Naive B cell (primary cell): Measurements from ENCODE around the gene PIRT. TPM values are rescaled to one million over a fixed set of nuclear protein-coding genes. Genes with fewer than 3 reads are reported as not detected.

Experiments
- ATAC-seq, 2 donors: fragments of 150-1000 bp; cut with Tn5 transposase; 2 replicates each; pipeline ENCODE4 v1.10.0; 2021; ENCODE audit warnings: low read depth in 2 of 2, mild to moderate bottlenecking in 2 of 2, moderate library complexity in 2 of 2
- DNase-seq: peaks from one replicate; pipeline ENCODE4 v3.0.0; 2022
- H3K27ac Mint-ChIP-seq, 6 donors: one replicate each; pipeline ENCODE4 v1.8.0; 2020 to 2022; ENCODE audit warnings: mild to moderate bottlenecking in 6 of 6, mixed read lengths in 6 of 6, moderate library complexity in 5 of 6, inconsistent platforms in 2 of 6
- H3K27me3 Mint-ChIP-seq, 3 donors: one replicate each; pipeline ENCODE4 v1.8.0; 2021 to 2022; ENCODE audit warnings: mixed read lengths in 3 of 3, mild to moderate bottlenecking in 1 of 3
- H3K36me3 Mint-ChIP-seq, 2 donors: one replicate each; pipeline ENCODE4 v1.8.0; 2020 to 2022; ENCODE audit warnings: mixed read lengths in 2 of 2, inconsistent platforms in 1 of 2, mild to moderate bottlenecking in 1 of 2
- H3K4me1 Mint-ChIP-seq, 3 donors: one replicate each; pipeline ENCODE4 v1.8.0; 2020 to 2022; ENCODE audit warnings: mixed read lengths in 3 of 3, inconsistent platforms in 1 of 3, mild to moderate bottlenecking in 1 of 3, moderate library complexity in 1 of 3
- H3K4me3 Mint-ChIP-seq, 8 donors: one replicate each; pipeline ENCODE4 v1.8.0; 2020 to 2022; ENCODE audit warnings: mild to moderate bottlenecking in 8 of 8, mixed read lengths in 8 of 8, moderate library complexity in 8 of 8, inconsistent platforms in 2 of 8
- H3K9me3 Mint-ChIP-seq, 7 donors: one replicate each; pipeline ENCODE4 v1.8.0; 2020 to 2022; ENCODE audit warnings: mixed read lengths in 7 of 7, mild to moderate bottlenecking in 5 of 7, inconsistent platforms in 2 of 7, moderate library complexity in 1 of 7
- polyA plus RNA-seq, 6 donors: library from polyadenylated mRNA; unstranded; fragments of 300-500 nt; fragmentation: Illumina TruSeq; gene quantifications; one replicate each; pipeline ENCODE4 v1.2.3, GENCODE V29; 2021; ENCODE audit warnings: low read depth in 6 of 6

The PIRT gene
- polyA plus RNA-seq, 6 donors from 2014 or later = not detected

GRCh38 chr17:10807704-10808128 is 30.2 kb downstream of the PIRT start:
- no peaks in the 10 kb centered on the region for H3K36me3 Mint-ChIP-seq
- DNase-seq (no peak), ATAC-seq (no peak)
- peaks cover 0 to 1% (median 0%) of the 10 kb centered on the region in 7 donors for H3K9me3 Mint-ChIP-seq
- H3K4me1 Mint-ChIP-seq = peaks cover 1 to 3% (median 3%) of the 10 kb centered on the region in 3 donors
- no peak overlapping the region for H3K4me3 Mint-ChIP-seq
- H3K27me3 Mint-ChIP-seq = peaks cover 0 to 15% (median 3%) of the 10 kb centered on the region in 3 donors
- no peak overlapping the region for H3K27ac Mint-ChIP-seq

GRCh38 chr17:10806545-10807262 is 31.2 kb downstream of the PIRT start:
- ATAC-seq (no peak), DNase-seq (no peak)
- no peak overlapping the region for H3K27ac Mint-ChIP-seq
- H3K36me3 Mint-ChIP-seq = no peaks in the 10 kb centered on the region
- peaks cover 2 to 8% (median 4%) of the 10 kb centered on the region in 3 donors for H3K4me1 Mint-ChIP-seq
- H3K27me3 Mint-ChIP-seq = peaks cover 0 to 7% (median 3%) of the 10 kb centered on the region in 3 donors
- H3K9me3 Mint-ChIP-seq = peaks cover 0 to 1% (median 0%) of the 10 kb centered on the region in 7 donors
- no peak overlapping the region for H3K4me3 Mint-ChIP-seq

- Mint-ChIP-seq H3K9me3 (peaks cover 0 to 1% (median 0%) of the 10 kb centered on the region in 7 donors), H3K36me3 (no peaks in the 10 kb centered on the region), H3K27ac (peak overlapping the region in 1 of 6 donors; percentile 89)
These were observed 32.0 kb downstream of the PIRT start for GRCh38 chr17:10805911-10806310.

GRCh38 chr17:10804546-10804945 is 33.3 kb downstream of the PIRT start:
- DNase-seq (no peak), ATAC-seq (no peak)
- no peak overlapping the region for H3K27ac Mint-ChIP-seq
- no peaks in the 10 kb centered on the region for H3K36me3 Mint-ChIP-seq
- H3K4me3 Mint-ChIP-seq = no peak overlapping the region
- H3K4me1 Mint-ChIP-seq = peaks cover 2 to 8% (median 4%) of the 10 kb centered on the region in 3 donors
- peaks cover 0 to 1% (median 0%) of the 10 kb centered on the region in 7 donors for H3K9me3 Mint-ChIP-seq
- peaks cover 0 to 7% (median 3%) of the 10 kb centered on the region in 3 donors for H3K27me3 Mint-ChIP-seq

More at GRCh38 chr17:10805911-10806310, 32.0 kb downstream of the PIRT start:
- no peak for ATAC-seq
- no peak for DNase-seq
- peaks cover 2 to 8% (median 4%) of the 10 kb centered on the region in 3 donors for H3K4me1 Mint-ChIP-seq
- H3K27me3 Mint-ChIP-seq = peaks cover 0 to 7% (median 3%) of the 10 kb centered on the region in 3 donors
- H3K4me3 Mint-ChIP-seq = no peak overlapping the region

GRCh38 chr17:10803830-10804475 is 33.9 kb downstream of the PIRT start, which contains the start of gene TMEM238L:
Gene TMEM238L, minus strand, starts transcription at chr17:10804099. Its CDS starts 136 bp downstream, at chr17:10803963.
- H3K9me3 Mint-ChIP-seq = no peaks in the 10 kb centered on the region
- H3K27me3 Mint-ChIP-seq = peaks cover 0 to 7% (median 3%) of the 10 kb centered on the region in 3 donors
- DNase-seq (no peak), ATAC-seq (no peak)
- no peak within 1 kb of the TSS for H3K4me3 Mint-ChIP-seq
- peaks cover 2 to 8% (median 4%) of the 10 kb centered on the region in 3 donors for H3K4me1 Mint-ChIP-seq
- H3K27ac Mint-ChIP-seq = no peak within 1 kb of the TSS
- no peaks in the 10 kb centered on the region for H3K36me3 Mint-ChIP-seq

- Mint-ChIP-seq H3K27me3 (peaks cover 0 to 7% (median 3%) of the 10 kb centered on the region in 3 donors), H3K27ac (no peak overlapping the region), H3K9me3 (no peaks in the 10 kb centered on the region), H3K4me1 (peaks cover 2 to 8% (median 4%) of the 10 kb centered on the region in 3 donors), H3K4me3 (no peak overlapping the region), H3K36me3 (no peaks in the 10 kb centered on the region)
- no peak for ATAC-seq
- no peak for DNase-seq
These were observed 34.5 kb downstream of the PIRT start for GRCh38 chr17:10803350-10803749.

GRCh38 chr17:10802496-10803284 is 35.2 kb downstream of the PIRT start:
- Mint-ChIP-seq H3K36me3 (no peaks in the 10 kb centered on the region), H3K27me3 (peaks cover 0 to 7% (median 0%) of the 10 kb centered on the region in 3 donors), H3K4me1 (peaks cover 2 to 8% (median 4%) of the 10 kb centered on the region in 3 donors), H3K4me3 (no peak overlapping the region), H3K27ac (peak overlapping the region in 2 of 6 donors; percentile 2 to 23), H3K9me3 (no peaks in the 10 kb centered on the region)
- ATAC-seq (no peak), DNase-seq (no peak)

GRCh38 chr17:10799407-10799806 is 38.5 kb downstream of the PIRT start:
- peaks cover 2 to 8% (median 4%) of the 10 kb centered on the region in 3 donors for H3K4me1 Mint-ChIP-seq
- no peaks in the 10 kb centered on the region for H3K36me3 Mint-ChIP-seq
- H3K9me3 Mint-ChIP-seq = no peaks in the 10 kb centered on the region
- no peak for DNase-seq
- H3K4me3 Mint-ChIP-seq = no peak overlapping the region
- ATAC-seq = no peak
- H3K27me3 Mint-ChIP-seq = no peaks in the 10 kb centered on the region
- no peak overlapping the region for H3K27ac Mint-ChIP-seq

- no peaks in the 10 kb centered on the region for H3K9me3 Mint-ChIP-seq
- H3K27me3 Mint-ChIP-seq = no peaks in the 10 kb centered on the region
- ATAC-seq = no peak
- peak overlapping the region in 1 of 6 donors; percentile 9 for H3K27ac Mint-ChIP-seq
- no peak for DNase-seq
- H3K4me3 Mint-ChIP-seq = no peak overlapping the region
- H3K4me1 Mint-ChIP-seq = peaks cover 2 to 8% (median 4%) of the 10 kb centered on the region in 3 donors
- H3K36me3 Mint-ChIP-seq = no peaks in the 10 kb centered on the region
These were observed 39.0 kb downstream of the PIRT start for GRCh38 chr17:10798910-10799309.

GRCh38 chr17:10798332-10798749 is 39.5 kb downstream of the PIRT start:
- no peak for ATAC-seq
- no peaks in the 10 kb centered on the region for H3K36me3 Mint-ChIP-seq
- H3K9me3 Mint-ChIP-seq = no peaks in the 10 kb centered on the region
- H3K27ac Mint-ChIP-seq = no peak overlapping the region
- no peak for DNase-seq
- H3K4me3 Mint-ChIP-seq = no peak overlapping the region
- H3K27me3 Mint-ChIP-seq = no peaks in the 10 kb centered on the region
- peaks cover 2 to 8% (median 4%) of the 10 kb centered on the region in 3 donors for H3K4me1 Mint-ChIP-seq

GRCh38 chr17:10797476-10798328 is 40.2 kb downstream of the PIRT start:
- ATAC-seq = no peak

GRCh38 chr17:10793816-10794215 is 44.1 kb downstream of the PIRT start:
- no peak overlapping the region for H3K4me3 Mint-ChIP-seq
- no peaks in the 10 kb centered on the region for H3K4me1 Mint-ChIP-seq
- H3K9me3 Mint-ChIP-seq = no peaks in the 10 kb centered on the region
- DNase-seq (no peak), ATAC-seq (no peak)
- no peak overlapping the region for H3K27ac Mint-ChIP-seq
- H3K36me3 Mint-ChIP-seq = no peaks in the 10 kb centered on the region
- H3K27me3 Mint-ChIP-seq = no peaks in the 10 kb centered on the region

More at GRCh38 chr17:10797476-10798328, 40.2 kb downstream of the PIRT start:
- Mint-ChIP-seq H3K27ac (no peak overlapping the region), H3K9me3 (no peaks in the 10 kb centered on the region), H3K4me1 (peaks cover under 1 to 5% (median under 1%) of the 10 kb centered on the region in 3 donors), H3K27me3 (no peaks in the 10 kb centered on the region), H3K36me3 (no peaks in the 10 kb centered on the region), H3K4me3 (no peak overlapping the region)
- no peak for DNase-seq
